Testis (tissue), 2 donors: ENCODE results near the gene NPIPB6.

Experiments
- POLR2A ChIP-seq: fragments of 450-650 bp; IDR thresholded peaks from one replicate; pipeline ENCODE4 v1.6.1; 2017; ENCODE audit warnings: antibody characterized with exemption, mild to moderate bottlenecking, moderate library complexity
- TF ChIP-seq, protein P1 (sequence below), 3 experiments: fragments of 450-650 bp in 2 of 3; fragments of 200-600 bp in 1 of 3; sonication (generic) in 1 of 3; IDR thresholded peaks; one replicate each; pipeline ENCODE4 v1.5.1; 2016 to 2019; ENCODE audit warnings: antibody characterized with exemption in 3 of 3, mild to moderate bottlenecking in 2 of 3, moderate library complexity in 1 of 3

DNA sequence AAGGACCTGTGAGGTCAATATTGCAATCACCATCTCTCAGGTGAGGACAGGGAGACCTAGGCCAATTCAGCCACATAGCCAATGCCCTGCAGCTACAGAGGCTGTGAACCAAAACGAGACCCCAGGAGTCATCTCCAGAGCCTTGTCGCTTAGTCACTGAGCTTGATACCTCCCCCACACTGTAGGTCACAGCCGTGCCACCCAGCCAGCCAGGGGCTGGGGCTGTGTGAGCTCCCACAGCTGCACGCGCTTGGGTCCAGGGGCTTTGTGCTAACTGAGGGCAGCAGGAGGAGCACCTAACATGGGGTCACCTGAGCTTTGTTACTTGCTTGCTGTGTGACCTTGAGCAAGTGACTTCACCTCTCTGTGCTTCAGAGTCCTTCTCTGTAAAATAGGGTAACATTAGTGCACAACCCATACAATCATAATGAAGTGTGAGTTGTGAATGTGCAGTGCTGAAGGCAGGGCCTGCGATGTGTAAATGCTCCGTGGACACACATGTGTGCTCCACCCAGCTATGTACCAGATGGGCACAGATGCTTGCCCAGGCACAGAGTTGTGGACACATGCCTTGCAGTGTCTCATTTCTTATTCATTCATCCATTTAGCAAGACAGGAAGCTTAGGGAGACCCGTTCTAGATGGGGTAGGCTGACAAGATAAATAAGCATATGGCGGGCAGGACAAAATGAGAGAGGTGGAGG lies 45.1 kb downstream of the NPIPB6 start:
- TF ChIP-seq POLR2A = no peak
- TF ChIP-seq, protein P1, sequence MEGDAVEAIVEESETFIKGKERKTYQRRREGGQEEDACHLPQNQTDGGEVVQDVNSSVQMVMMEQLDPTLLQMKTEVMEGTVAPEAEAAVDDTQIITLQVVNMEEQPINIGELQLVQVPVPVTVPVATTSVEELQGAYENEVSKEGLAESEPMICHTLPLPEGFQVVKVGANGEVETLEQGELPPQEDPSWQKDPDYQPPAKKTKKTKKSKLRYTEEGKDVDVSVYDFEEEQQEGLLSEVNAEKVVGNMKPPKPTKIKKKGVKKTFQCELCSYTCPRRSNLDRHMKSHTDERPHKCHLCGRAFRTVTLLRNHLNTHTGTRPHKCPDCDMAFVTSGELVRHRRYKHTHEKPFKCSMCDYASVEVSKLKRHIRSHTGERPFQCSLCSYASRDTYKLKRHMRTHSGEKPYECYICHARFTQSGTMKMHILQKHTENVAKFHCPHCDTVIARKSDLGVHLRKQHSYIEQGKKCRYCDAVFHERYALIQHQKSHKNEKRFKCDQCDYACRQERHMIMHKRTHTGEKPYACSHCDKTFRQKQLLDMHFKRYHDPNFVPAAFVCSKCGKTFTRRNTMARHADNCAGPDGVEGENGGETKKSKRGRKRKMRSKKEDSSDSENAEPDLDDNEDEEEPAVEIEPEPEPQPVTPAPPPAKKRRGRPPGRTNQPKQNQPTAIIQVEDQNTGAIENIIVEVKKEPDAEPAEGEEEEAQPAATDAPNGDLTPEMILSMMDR (IDR thresholded peaks at IDR 0.05) = no peak
